NCI-H1092 (cell line): ENCODE results near the gene GEMIN4.
"Not testable (repeated sequence)": the region's sequence is repeated elsewhere in the genome, so short reads cannot be mapped to it uniquely, and the experiment has no call there.

Experiments used
- DNase-seq: peaks from one replicate; lab custom pipeline; 2025; lab: John Stamatoyannopoulos, UW

The GEMIN4 gene

DNA sequence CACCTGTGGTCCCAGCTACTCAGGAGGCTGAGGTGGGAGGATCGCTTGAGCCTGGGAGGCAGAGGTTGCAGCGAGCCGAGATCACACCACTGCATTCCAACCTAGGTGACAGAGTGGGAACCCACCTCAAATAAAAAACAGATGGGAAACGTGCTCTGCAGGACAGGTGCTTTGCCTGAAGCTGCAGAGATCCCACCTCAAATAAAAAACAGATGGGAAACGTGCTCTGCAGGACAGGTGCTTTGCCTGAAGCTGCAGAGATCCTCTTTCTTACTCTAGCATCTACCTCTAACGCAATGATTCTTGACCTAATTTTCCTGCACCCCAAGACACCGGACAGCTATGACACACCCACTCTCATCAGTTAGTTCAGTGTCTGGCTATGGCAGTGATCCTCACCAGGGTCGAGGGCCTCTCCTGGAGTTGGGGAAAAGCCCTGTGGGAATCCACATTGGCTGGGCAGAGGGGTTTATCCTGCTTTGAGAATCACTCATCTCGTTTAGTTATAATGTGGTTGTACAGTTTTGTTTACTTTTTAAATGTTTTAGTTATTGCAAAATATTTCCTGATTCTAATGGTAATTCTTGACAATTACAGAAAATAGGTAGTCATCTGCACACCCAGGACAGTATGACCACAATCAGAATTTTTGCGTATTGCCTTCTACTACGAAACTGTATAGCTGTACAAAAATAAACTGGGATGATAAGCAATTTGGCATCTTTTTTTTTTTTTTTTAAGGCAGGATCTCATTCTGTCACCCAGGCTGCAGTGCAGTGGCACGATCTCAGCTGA, 48.8 kb downstream of the GEMIN4 start:
- DNase-seq = no peak

DNA sequence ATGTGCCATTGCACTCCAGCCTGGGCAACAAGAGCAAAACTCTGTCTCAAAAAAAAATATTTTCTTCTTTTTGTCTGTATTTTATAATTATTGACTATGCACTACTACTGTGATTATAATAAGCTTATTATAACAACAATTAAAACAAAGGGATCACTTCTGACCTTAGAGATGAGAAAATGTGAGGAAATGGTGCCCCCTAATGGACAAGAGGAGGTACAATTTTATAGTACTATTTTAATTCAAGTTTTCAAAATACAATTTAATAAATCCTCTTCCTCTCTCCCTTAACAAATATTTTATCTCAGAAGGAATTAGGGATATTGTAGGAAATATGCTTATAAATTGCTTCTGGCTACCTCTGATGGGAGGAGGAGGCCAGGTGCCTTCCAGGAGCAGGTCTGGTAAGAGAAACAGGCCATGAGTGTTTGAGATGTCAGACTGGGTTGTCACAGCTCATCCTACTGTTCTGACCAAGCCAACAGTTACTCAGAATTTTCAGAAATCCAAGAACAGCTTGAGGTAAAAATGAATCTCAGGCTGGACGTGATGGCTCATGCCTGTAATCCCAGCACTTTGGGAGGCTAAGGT, 51.5 kb downstream of the GEMIN4 start:
- no peak for DNase-seq

DNA sequence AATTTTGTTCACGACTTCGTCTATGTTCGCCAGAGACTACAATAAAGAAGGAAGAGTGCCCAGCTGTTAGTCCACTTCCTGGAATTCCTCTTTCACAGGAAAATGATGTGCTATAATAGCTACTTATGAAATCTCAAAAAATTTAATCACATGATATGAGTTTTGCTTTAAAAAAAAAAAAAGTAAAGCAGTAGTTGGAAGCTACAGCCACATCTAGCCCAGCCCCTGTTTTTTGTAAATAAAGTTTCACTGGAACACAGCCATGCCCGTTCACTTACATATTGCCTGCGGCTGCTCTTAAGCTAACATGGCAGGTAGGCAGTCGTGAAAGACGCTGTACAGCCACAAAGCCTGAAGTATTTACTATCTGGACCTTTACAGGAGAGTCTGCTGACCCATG, 52.7 kb downstream of the GEMIN4 start:
- no peak for DNase-seq

DNA sequence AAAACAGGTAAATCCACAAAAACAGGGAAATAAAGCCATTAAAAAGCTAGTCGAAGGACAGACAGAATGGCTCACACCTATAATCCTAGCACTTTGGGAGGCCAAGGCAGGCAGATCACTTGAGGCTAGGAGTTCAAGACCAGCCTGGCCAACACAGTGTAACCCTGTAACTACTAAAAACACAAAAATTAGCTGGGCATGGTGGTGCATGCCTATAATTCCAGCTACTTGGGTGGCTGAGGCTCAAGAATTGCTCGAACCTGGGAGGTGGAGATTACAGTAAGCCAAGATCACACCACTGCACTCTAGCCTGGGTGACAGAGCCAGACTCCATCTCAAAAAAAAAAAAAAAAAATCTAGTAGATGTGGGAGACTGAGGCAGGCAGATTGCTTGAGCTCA, 54.0 kb downstream of the GEMIN4 start:
- not testable (repeated sequence) for DNase-seq

DNA sequence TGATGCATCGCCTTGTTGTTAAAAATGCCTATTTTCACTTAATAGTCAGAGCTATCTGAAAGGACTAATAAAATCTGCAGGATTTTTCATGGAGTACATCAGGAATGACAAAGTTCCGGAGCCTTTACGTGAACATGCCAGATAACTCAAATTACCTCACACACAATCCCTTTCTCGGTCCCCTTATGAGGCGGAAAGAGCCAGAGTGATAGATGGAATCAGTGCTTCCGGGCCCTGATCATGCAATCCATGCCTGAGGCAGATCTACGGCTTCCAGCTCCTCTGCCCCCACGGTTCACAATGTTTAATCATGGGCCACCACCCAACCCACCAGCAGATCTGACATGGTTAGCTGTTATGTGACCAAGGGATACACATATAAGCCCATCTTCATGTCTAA, 54.4 kb downstream of the GEMIN4 start:
- no peak for DNase-seq

DNA sequence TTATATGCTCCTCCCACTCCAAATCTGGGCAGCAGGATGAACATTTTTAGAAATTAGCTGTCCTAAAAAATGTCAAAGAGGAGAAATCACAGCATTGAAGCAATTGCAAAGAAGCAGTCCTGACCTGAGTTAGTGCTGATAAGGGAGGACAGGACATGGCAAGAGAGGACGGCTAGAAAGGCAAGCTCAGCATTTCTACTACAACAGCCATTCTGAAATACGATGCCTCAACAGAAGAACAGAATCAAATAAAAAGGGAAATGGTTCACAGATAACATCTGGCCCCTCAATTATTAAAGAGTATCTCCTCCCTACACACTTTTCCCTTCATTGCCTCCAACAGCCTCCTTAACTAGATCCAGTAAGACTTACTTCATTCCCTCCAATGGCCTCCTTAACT, 55.7 kb downstream of the GEMIN4 start:
- no peak for DNase-seq
